D721Med (cell line): Measurements from ENCODE around the gene REEP3.

ENCODE experiments used
- DNase-seq: peaks from one replicate; pipeline ENCODE4 v3.0.0; 2011; ENCODE audit warnings: low spot score; ENCODE audit not compliant: insufficient read length
- FAIRE-seq: peaks from 2 replicates; lab custom pipeline; 2011; peaks lifted over from hg19 to GRCh38; lab: Jason Lieb, UNC
- CTCF ChIP-seq: IDR thresholded peaks from 2 replicates; pipeline ENCODE4 v1.5.1; 2012; ENCODE audit warnings: mild to moderate bottlenecking, control low read depth; ENCODE audit not compliant: insufficient read depth; ENCODE audit errors: missing control alignments

REEP3 gene

GRCh38 chr10:63583909-63584724 lies 62.9 kb downstream of the REEP3 start:
- FAIRE-seq, result no peak
- no peak for TF ChIP-seq CTCF

GRCh38 chr10:63584725-63585035 lies 63.5 kb downstream of the REEP3 start:
- TF ChIP-seq CTCF, result no peak
- FAIRE-seq (no peak), DNase-seq (no peak)

More at GRCh38 chr10:63583909-63584724, 62.9 kb downstream of the REEP3 start:
- DNase-seq, result no peak

GRCh38 chr10:63585041-63585440 lies 63.8 kb downstream of the REEP3 start:
- FAIRE-seq (no peak), DNase-seq (no peak)
- no peak for TF ChIP-seq CTCF

- FAIRE-seq, result peak; percentile 94
- DNase-seq, result no peak
- TF ChIP-seq CTCF, result no peak
These were observed 64.8 kb downstream of the REEP3 start for GRCh38 chr10:63586043-63586442.

- FAIRE-seq (peak; percentile 77), DNase-seq (no peak)
- no peak for TF ChIP-seq CTCF
These were observed 66.0 kb downstream of the REEP3 start for GRCh38 chr10:63587191-63587590.

- FAIRE-seq (no peak), DNase-seq (no peak)
- TF ChIP-seq CTCF, result no peak
These were observed 67.4 kb downstream of the REEP3 start for GRCh38 chr10:63588436-63589167.
